Stimulated activated naive CD4-positive, alpha-beta T cell treated with Interleukin-2 at 50 U/mL for 16 hours (primary cell): ENCODE results near the gene ZNF563.

ENCODE experiments used
- DNase-seq: peaks from one replicate; lab custom pipeline; 2025; lab: John Stamatoyannopoulos, UW

The ZNF563 gene

DNA sequence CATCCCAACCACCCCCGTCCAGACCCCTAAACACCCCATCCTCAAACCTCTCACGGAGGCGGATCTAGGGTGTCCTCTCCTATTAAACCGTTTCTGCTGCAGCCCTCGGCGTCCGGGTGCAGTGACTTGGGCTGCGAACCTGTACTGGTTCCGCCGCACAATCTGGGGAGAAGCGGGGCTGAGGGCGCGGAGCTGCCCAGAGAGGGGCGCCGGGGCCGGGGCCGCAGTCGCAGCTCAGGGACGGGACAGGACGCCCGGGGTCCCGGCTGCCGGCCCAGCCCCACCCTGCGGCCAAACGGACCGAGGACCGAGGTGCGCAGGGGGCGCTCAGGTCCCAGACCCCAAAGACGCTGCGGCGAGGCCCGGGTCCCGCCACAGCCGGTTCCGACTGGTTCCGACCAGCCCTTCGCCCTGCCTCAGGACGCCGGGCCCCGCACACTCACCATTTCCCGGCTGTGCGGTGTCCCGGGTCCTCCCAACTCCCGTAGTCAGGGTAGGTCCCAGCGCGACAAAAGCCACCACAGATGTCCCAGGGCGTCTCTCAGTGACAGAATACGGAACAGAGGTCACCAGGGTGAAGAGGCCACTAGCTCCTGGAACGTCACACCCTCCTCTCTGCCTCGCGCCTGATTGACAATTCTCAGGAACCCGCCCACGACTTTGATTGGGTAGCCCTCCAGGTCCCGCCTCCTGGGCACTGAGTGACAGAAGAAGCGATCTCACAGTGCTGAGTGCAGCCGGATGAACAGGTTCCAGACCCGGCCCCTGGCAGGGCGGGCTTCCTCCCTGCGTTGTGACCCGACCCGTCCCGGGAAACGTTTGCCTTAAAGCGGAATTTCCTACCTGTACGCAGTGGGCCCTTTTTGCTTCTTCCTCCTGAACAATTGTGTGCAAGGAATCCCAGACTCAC, 38.9 kb downstream of the ZNF563 start, which contains the start of gene ZNF44:
TSS of gene ZNF44 (minus strand) at position 635 of the 910 bp plus-strand sequence. CDS start at position 446, 189 bp downstream.
- peak; percentile 96 for DNase-seq

GRCh38 chr19:12293777-12294248, 39.6 kb downstream of the ZNF563 start:
- peak; percentile 48 for DNase-seq

DNA sequence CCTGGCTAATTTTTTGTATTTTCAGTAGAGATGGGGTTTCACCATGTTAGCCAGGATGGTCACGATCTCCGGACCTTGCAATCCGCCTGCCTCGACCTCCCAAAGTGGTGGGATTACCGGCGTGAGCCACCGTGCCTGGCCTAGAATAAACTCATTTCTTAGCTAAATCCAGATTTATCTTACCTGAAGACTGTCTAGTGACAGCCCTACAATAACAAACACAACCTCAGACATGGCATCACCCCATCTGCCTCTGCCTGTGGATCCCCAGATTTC, 43.7 kb downstream of the ZNF563 start:
- DNase-seq = no peak

DNA sequence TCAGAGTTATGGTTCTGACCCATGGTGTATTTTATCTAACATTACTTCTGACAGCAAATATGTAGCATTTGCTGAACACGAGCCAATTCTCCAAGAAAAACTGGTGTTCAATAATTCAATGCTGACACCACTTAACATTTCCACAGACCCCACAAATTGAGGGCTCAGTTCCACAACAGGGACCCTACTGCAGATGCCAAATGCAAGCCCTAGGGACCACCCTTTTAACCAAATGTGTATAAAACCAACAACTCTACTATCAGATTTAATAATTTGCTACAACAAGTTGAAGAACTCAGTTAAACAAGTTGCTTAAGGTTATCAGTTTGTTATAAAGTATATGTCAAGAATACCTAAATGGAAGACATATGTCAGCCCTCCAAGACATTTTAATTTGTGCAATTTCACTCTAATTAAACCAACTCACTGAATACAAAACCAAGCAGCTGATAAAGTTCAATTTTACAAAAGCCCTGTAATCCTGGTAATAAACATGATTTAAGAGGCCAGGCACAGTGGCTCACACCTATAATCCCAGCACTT, 45.4 kb downstream of the ZNF563 start:
- no peak for DNase-seq

- no peak for DNase-seq
Measured at GRCh38 chr19:12284631-12285030, 48.8 kb downstream of the ZNF563 start.

GRCh38 chr19:12284226-12284625, 49.2 kb downstream of the ZNF563 start:
- no peak for DNase-seq

GRCh38 chr19:12278713-12279112, 54.7 kb downstream of the ZNF563 start:
- DNase-seq = no peak

DNA sequence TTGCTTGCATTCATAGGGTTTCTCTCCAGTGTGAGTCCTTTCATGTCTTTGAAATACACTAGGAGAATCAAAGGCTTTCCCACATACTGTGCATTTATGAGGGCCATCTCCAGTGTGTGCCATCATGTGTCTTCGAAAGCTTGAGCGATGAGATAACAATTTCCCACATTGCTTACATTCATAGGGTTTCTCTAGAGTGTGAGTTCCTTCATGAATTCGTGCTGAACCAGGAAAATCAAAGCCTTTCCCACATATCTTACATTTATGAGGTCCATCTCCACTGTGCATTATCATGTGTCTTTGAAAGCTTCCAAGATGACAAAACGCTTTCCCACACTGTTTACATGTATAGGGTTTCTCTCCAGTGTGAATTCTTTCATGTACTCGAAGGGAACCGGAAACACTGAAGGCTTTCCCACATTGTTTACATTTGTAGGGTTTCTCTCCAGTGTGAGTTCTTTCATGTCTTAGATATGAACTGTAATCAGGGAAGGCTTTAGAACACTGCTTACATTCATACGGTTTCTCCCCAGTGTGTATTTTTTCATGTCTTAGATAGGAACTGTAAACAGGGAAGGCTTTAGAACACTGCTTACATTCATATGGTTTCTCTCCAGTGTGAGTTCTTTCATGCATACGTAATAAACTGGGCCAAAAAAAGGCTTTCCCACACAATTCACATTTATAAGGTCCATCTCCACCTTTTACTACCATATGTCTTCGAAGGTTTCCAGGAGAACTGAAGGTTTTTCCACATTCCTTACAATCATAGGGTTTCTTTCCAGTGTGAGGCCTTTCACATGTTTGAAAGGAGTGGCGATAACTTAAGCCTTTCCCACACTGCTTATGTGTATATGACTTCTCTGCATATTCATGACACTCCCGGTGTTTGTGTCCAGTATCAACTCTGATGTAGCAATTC, 60.2 kb downstream of the ZNF563 start:
- DNase-seq = no peak

GRCh38 chr19:12272386-12272785, 61.0 kb downstream of the ZNF563 start:
- no peak for DNase-seq

GRCh38 chr19:12270854-12271253, 62.6 kb downstream of the ZNF563 start:
- DNase-seq = no peak
